HEK293 (cell line): ENCODE measurements around the gene ZMPSTE24.

Experiments used
- CTCF ChIA-PET: fragments of 350-600 bp; formaldehyde crosslinking; extraction: SDS; loops from one replicate; lab custom pipeline; 2021; ENCODE audit warnings: antibody characterized with exemption; lab: Yijun Ruan, JAX
- POLR2A ChIA-PET: fragments of 300-600 bp; formaldehyde crosslinking; extraction: SDS; loops from one replicate; lab custom pipeline; 2020; ENCODE audit warnings: antibody characterized with exemption, inconsistent platforms; lab: Yijun Ruan, JAX
- H3K27ac ChIP-seq: fragments of 200-500 bp; sonication (Bioruptor generic); 2 replicates; pipeline ENCODE4 v1.5.1; 2014; ENCODE audit warnings: low read depth, low read length, control low read depth, inconsistent platforms; ENCODE audit errors: extremely low read depth
- H3K36me3 ChIP-seq, 2 experiments: fragments of 200-500 bp in 1 of 2; sonication (Bioruptor generic) in 1 of 2; 1 replicate in 1 of 2; 2 replicates in 1 of 2; pipeline ENCODE4 v1.5.1; 2014 to 2017; ENCODE audit warnings: inconsistent platforms in 2 of 2, low read length in 2 of 2; ENCODE audit not compliant: control insufficient read depth in 2 of 2, insufficient read depth in 1 of 2
- H3K4me1 ChIP-seq: fragments of 200-500 bp; sonication (Bioruptor generic); 2 replicates; pipeline ENCODE4 v1.5.1; 2014; ENCODE audit warnings: mild to moderate bottlenecking, low read length, inconsistent platforms; ENCODE audit not compliant: control insufficient read depth, insufficient read depth
- H3K4me3 ChIP-seq: 2 replicates; pipeline ENCODE4 v1.5.1; 2011; ENCODE audit warnings: low read depth, mild to moderate bottlenecking, control low read depth, low read length, moderate library complexity
- H3K9me3 ChIP-seq: fragments of 200-500 bp; sonication (Bioruptor generic); 2 replicates; pipeline ENCODE4 v1.5.1; 2014; ENCODE audit warnings: low read depth, low read length, inconsistent platforms; ENCODE audit not compliant: control insufficient read depth, insufficient read depth
- BCL6B ChIP-seq: fragments of 450-650 bp; formaldehyde crosslinking; IDR thresholded peaks from 2 replicates; pipeline ENCODE4 v1.5.1; 2017; ENCODE audit warnings: missing biosample characterization, missing genetic modification characterization
- CTCF ChIP-seq: fragments of 450-650 bp; formaldehyde crosslinking; IDR thresholded peaks from 2 replicates; pipeline ENCODE4 v1.5.1; 2016; ENCODE audit warnings: missing biosample characterization, missing genetic modification characterization
- EGR2 ChIP-seq: fragments of 450-650 bp; formaldehyde crosslinking; IDR thresholded peaks from 2 replicates; pipeline ENCODE4 v1.5.1; 2016; ENCODE audit warnings: low read depth, missing biosample characterization, missing genetic modification characterization
- MZF1 ChIP-seq: fragments of 450-650 bp; formaldehyde crosslinking; IDR thresholded peaks from 2 replicates; pipeline ENCODE4 v1.5.1; 2017; ENCODE audit warnings: missing biosample characterization, missing genetic modification characterization, borderline replicate concordance
- OVOL3 ChIP-seq: fragments of 450-650 bp; formaldehyde crosslinking; IDR thresholded peaks from 2 replicates; pipeline ENCODE4 v1.5.1; 2016; ENCODE audit warnings: missing biosample characterization, missing genetic modification characterization
- PRDM4 ChIP-seq: fragments of 450-650 bp; formaldehyde crosslinking; IDR thresholded peaks from 2 replicates; pipeline ENCODE4 v1.5.1; 2017; ENCODE audit warnings: missing biosample characterization, missing genetic modification characterization
- ZBTB1 ChIP-seq: fragments of 450-650 bp; formaldehyde crosslinking; IDR thresholded peaks from 2 replicates; pipeline ENCODE4 v1.5.1; 2016; ENCODE audit warnings: missing biosample characterization, missing genetic modification characterization
- ZBTB44 ChIP-seq: fragments of 450-650 bp; IDR thresholded peaks from 2 replicates; pipeline ENCODE4 v1.5.1; 2018; ENCODE audit warnings: missing biosample characterization, mild to moderate bottlenecking, missing genetic modification characterization
- ZFHX2 ChIP-seq: fragments of 450-650 bp; formaldehyde crosslinking; conservative IDR thresholded peaks from 2 replicates; pipeline ENCODE4 v1.5.1; 2016; ENCODE audit warnings: missing biosample characterization, missing genetic modification characterization
- ZNF10 ChIP-seq: fragments of 450-650 bp; formaldehyde crosslinking; IDR thresholded peaks from 2 replicates; pipeline ENCODE4 v1.5.1; 2017; ENCODE audit warnings: missing biosample characterization, missing genetic modification characterization
- ZNF175 ChIP-seq: fragments of 450-650 bp; formaldehyde crosslinking; IDR thresholded peaks from 2 replicates; pipeline ENCODE4 v1.5.1; 2016; ENCODE audit warnings: missing biosample characterization, missing genetic modification characterization
- ZNF221 ChIP-seq: fragments of 450-650 bp; formaldehyde crosslinking; IDR thresholded peaks from 2 replicates; pipeline ENCODE4 v1.5.1; 2017; ENCODE audit warnings: missing biosample characterization, missing genetic modification characterization, borderline replicate concordance
- ZNF223 ChIP-seq: fragments of 450-650 bp; formaldehyde crosslinking; IDR thresholded peaks from 2 replicates; pipeline ENCODE4 v1.5.1; 2016; ENCODE audit warnings: missing biosample characterization, missing genetic modification characterization
- ZNF416 ChIP-seq: fragments of 450-650 bp; formaldehyde crosslinking; IDR thresholded peaks from 2 replicates; pipeline ENCODE4 v1.5.1; 2016; ENCODE audit warnings: missing biosample characterization, missing genetic modification characterization
- ZNF473 ChIP-seq: fragments of 450-650 bp; formaldehyde crosslinking; IDR thresholded peaks from 2 replicates; pipeline ENCODE4 v1.5.1; 2017; ENCODE audit warnings: missing biosample characterization, missing genetic modification characterization
- ZNF596 ChIP-seq: fragments of 450-650 bp; IDR thresholded peaks from 2 replicates; pipeline ENCODE4 v1.5.0; 2018; ENCODE audit warnings: missing biosample characterization, mild to moderate bottlenecking, missing genetic modification characterization, moderate library complexity
- ZNF610 ChIP-seq: fragments of 450-650 bp; formaldehyde crosslinking; IDR thresholded peaks from 2 replicates; pipeline ENCODE4 v1.5.1; 2016; ENCODE audit warnings: missing biosample characterization, missing genetic modification characterization, borderline replicate concordance
- ZNF654 ChIP-seq: fragments of 450-650 bp; formaldehyde crosslinking; IDR thresholded peaks from 2 replicates; pipeline ENCODE4 v1.5.1; 2016; ENCODE audit warnings: low read depth, missing biosample characterization, missing genetic modification characterization
- ZNF677 ChIP-seq: fragments of 450-650 bp; IDR thresholded peaks from 2 replicates; pipeline ENCODE4 v1.5.0; 2018; ENCODE audit warnings: missing biosample characterization, mild to moderate bottlenecking, missing genetic modification characterization, moderate library complexity
- ZNF747 ChIP-seq: fragments of 450-650 bp; formaldehyde crosslinking; IDR thresholded peaks from 2 replicates; pipeline ENCODE4 v1.5.1; 2016; ENCODE audit warnings: missing biosample characterization, missing genetic modification characterization
- ZNF777 ChIP-seq: fragments of 450-650 bp; formaldehyde crosslinking; IDR thresholded peaks from 2 replicates; pipeline ENCODE4 v1.5.1; 2017; ENCODE audit warnings: missing biosample characterization, missing genetic modification characterization, borderline replicate concordance
- ZNF830 ChIP-seq: fragments of 450-650 bp; IDR thresholded peaks from 2 replicates; pipeline ENCODE4 v1.5.0; 2018; ENCODE audit warnings: missing biosample characterization, missing genetic modification characterization, low read depth, mild to moderate bottlenecking, moderate library complexity
- ZSCAN16 ChIP-seq: fragments of 450-650 bp; formaldehyde crosslinking; IDR thresholded peaks from 2 replicates; pipeline ENCODE4 v1.5.1; 2016; ENCODE audit warnings: missing biosample characterization, missing genetic modification characterization
- ZSCAN5A ChIP-seq: fragments of 450-650 bp; formaldehyde crosslinking; IDR thresholded peaks from 2 replicates; pipeline ENCODE4 v1.5.1; 2016; ENCODE audit warnings: missing biosample characterization, missing genetic modification characterization

Gene ZMPSTE24

GRCh38 chr1:40303790-40304189 lies 45.8 kb downstream of the ZMPSTE24 start (continued):
- no peak for TF ChIP-seq ZNF596 (tag by site-specific recombination)
- no peak for TF ChIP-seq PRDM4 (tag by site-specific recombination)
- TF ChIP-seq ZNF221 (tag by site-specific recombination), result no peak
- no peak for TF ChIP-seq ZNF654 (tag by site-specific recombination)
- no peak for TF ChIP-seq MZF1 (tag by site-specific recombination)
- TF ChIP-seq ZNF223, result no peak
- no peak for TF ChIP-seq ZNF777 (tag by site-specific recombination)
- no peak for TF ChIP-seq ZSCAN16 (tag by site-specific recombination)

- H3K4me1 ChIP-seq, result no peaks in the 10 kb centered on the region
- no peak overlapping the region for H3K27ac ChIP-seq
- CTCF ChIA-PET, result interaction anchor here (0.7 to 1.6 kb wide), 3 partner anchors 152 to 210 kb away, joined by 3 to 4 read pairs (median 3); no protein-coding TSS in a partner anchor
- H3K36me3 ChIP-seq, result no peaks in the 10 kb centered on the region
- POLR2A ChIA-PET, result no interaction called here
- H3K9me3 ChIP-seq, result no peaks in the 10 kb centered on the region
- no peak for TF ChIP-seq ZFHX2 (tag by site-specific recombination)
- 0 out of 2 replicates have a peak, but pooled peaks have one; percentile 8 for TF ChIP-seq CTCF (tag by site-specific recombination)
- no peak overlapping the region for H3K4me3 ChIP-seq
Measured at GRCh38 chr1:40305451-40305850, 47.4 kb downstream of the ZMPSTE24 start.

GRCh38 chr1:40305871-40306270 lies 47.8 kb downstream of the ZMPSTE24 start:
- TF ChIP-seq ZNF610 (tag by site-specific recombination) (no peak), ZBTB44 (tag by site-specific recombination) (no peak), ZSCAN5A (tag by site-specific recombination) (no peak), ZNF747 (no peak), ZBTB1 (no peak), ZNF175 (no peak), ZNF473 (tag by site-specific recombination) (no peak), ZNF416 (tag by site-specific recombination) (no peak), ZNF10 (tag by site-specific recombination) (no peak), EGR2 (no peak), ZNF830 (no peak), ZNF654 (tag by site-specific recombination) (no peak), OVOL3 (tag by site-specific recombination) (no peak), ZNF677 (tag by site-specific recombination) (no peak), BCL6B (no peak)
- POLR2A ChIA-PET, result no interaction called here
- H3K36me3 ChIP-seq, result no peaks in the 10 kb centered on the region
- no peaks in the 10 kb centered on the region for H3K4me1 ChIP-seq
- no peak overlapping the region for H3K4me3 ChIP-seq
- no peaks in the 10 kb centered on the region for H3K9me3 ChIP-seq
- CTCF ChIA-PET, result interaction anchor here (0.7 to 1.6 kb wide), 3 partner anchors 153 to 211 kb away, joined by 3 to 4 read pairs (median 3); no protein-coding TSS in a partner anchor
- no peak overlapping the region for H3K27ac ChIP-seq
